Natural killer cell (primary cell): ENCODE results near the gene SLC2A11. TPM values are rescaled to one million over a fixed set of nuclear protein-coding genes. Genes with fewer than 3 reads are reported as not detected.

Experiments
- ATAC-seq, 3 donors: fragments of 150-1000 bp in 2 of 3; fragments of 200-7000 bp in 1 of 3; cut with Tn5 transposase; 1 replicate in 1 of 3; 2 replicates in 2 of 3; pipeline ENCODE4 v1.10.0; 2021; ENCODE audit warnings: mild to moderate bottlenecking in 2 of 3, moderate library complexity in 2 of 3
- DNase-seq, 2 donors: peaks; one replicate each; pipeline versions ENCODE4 v3.0.0 to v3.0.0-alpha.2; 2013 to 2021; ENCODE audit warnings: mixed read lengths in 1 of 2
- H3K27ac ChIP-seq: one replicate; pipeline ENCODE4 v1.5.1; 2013; ENCODE audit warnings: mild to moderate bottlenecking, low read length
- H3K27me3 ChIP-seq: one replicate; pipeline ENCODE4 v1.6.1; 2013; ENCODE audit warnings: low read length; ENCODE audit not compliant: control insufficient read depth, insufficient read depth
- H3K36me3 ChIP-seq: one replicate; pipeline ENCODE4 v1.6.1; 2013; ENCODE audit warnings: low read length; ENCODE audit not compliant: control insufficient read depth, insufficient read depth
- H3K4me1 ChIP-seq: one replicate; pipeline ENCODE4 v1.6.1; 2013; ENCODE audit warnings: low read length; ENCODE audit not compliant: control insufficient read depth, insufficient read depth
- H3K4me3 ChIP-seq: one replicate; pipeline ENCODE4 v1.5.1; 2013; ENCODE audit warnings: low read length
- H3K9me3 ChIP-seq: one replicate; pipeline ENCODE4 v1.6.1; 2013; ENCODE audit warnings: low read length; ENCODE audit not compliant: control insufficient read depth, insufficient read depth
- H3K27ac Mint-ChIP-seq, 2 donors: one replicate each; pipeline ENCODE4 v1.8.0; 2022; ENCODE audit warnings: mild to moderate bottlenecking in 2 of 2, mixed read lengths in 2 of 2, moderate library complexity in 1 of 2
- H3K27me3 Mint-ChIP-seq, 2 donors: one replicate each; pipeline ENCODE4 v1.8.0; 2022; ENCODE audit warnings: low read depth in 2 of 2, mixed read lengths in 2 of 2
- H3K36me3 Mint-ChIP-seq: one replicate; pipeline ENCODE4 v1.8.0; 2022; ENCODE audit warnings: mixed read lengths
- H3K4me1 Mint-ChIP-seq, 2 donors: one replicate each; pipeline ENCODE4 v1.8.0; 2022; ENCODE audit warnings: mixed read lengths in 2 of 2
- H3K4me3 Mint-ChIP-seq: one replicate; pipeline ENCODE4 v1.8.0; 2022; ENCODE audit warnings: mild to moderate bottlenecking, moderate library complexity, mixed read lengths
- H3K9me3 Mint-ChIP-seq, 2 donors: one replicate each; pipeline ENCODE4 v1.8.0; 2022; ENCODE audit warnings: mixed read lengths in 2 of 2
- WGBS: methylation state at CpG from one replicate; pipeline ENCODE4 v1.1.7; 2013; ENCODE audit warnings: missing lambda C conversion rate; ENCODE audit not compliant: insufficient coverage; 5-methylcytosine and 5-hydroxymethylcytosine counted together
- intact Hi-C: fragments of 100-400 bp; cut with micrococcal nuclease; formaldehyde crosslinking; loops from one replicate; pipeline ENCODE4 v1.14.2; 2022
- total RNA-seq, 4 donors: library from RNA; stranded (reverse); fragments of 120-200 nt in 1 of 4; gene quantifications; one replicate each; pipeline versions ENCODE4 v1.2.3 to v1.2.4, GENCODE V29; 2013 to 2022
- TF ChIP-seq, protein P1 (sequence below): fragments of 200-600 bp; IDR thresholded peaks from one replicate; pipeline ENCODE4 v1.8.0; 2022; ENCODE audit warnings: antibody characterized with exemption

The SLC2A11 gene
- total RNA-seq, 3 donors from 2014 or later (not counting 1 experiment from before 2014, with no cell fraction given) = 9.2 to 14.1 (median 11.8) TPM

DNA sequence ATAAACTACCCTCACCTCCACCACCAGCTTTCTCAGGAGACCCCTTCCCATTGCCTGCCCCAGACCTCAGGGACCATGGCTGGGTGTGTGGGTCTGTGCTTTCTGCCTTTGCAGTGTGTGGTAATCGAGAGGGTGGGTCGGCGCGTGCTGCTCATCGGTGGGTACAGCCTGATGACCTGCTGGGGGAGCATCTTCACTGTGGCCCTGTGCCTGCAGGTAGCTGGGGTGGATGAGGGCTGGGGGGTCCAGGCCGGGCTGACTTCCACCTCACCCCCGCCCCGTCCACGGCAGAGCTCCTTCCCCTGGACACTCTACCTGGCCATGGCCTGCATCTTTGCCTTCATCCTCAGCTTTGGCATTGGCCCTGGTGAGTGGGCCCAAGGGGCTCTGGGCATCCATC is 26.0 kb downstream of the SLC2A11 start:
- intact Hi-C loops = no loop called here
- H3K36me3 Mint-ChIP-seq = no peaks in the 10 kb centered on the region
- no peak overlapping the region for H3K4me3 Mint-ChIP-seq
- no peaks in the 10 kb centered on the region for H3K4me1 Mint-ChIP-seq
- TF ChIP-seq, protein P1, sequence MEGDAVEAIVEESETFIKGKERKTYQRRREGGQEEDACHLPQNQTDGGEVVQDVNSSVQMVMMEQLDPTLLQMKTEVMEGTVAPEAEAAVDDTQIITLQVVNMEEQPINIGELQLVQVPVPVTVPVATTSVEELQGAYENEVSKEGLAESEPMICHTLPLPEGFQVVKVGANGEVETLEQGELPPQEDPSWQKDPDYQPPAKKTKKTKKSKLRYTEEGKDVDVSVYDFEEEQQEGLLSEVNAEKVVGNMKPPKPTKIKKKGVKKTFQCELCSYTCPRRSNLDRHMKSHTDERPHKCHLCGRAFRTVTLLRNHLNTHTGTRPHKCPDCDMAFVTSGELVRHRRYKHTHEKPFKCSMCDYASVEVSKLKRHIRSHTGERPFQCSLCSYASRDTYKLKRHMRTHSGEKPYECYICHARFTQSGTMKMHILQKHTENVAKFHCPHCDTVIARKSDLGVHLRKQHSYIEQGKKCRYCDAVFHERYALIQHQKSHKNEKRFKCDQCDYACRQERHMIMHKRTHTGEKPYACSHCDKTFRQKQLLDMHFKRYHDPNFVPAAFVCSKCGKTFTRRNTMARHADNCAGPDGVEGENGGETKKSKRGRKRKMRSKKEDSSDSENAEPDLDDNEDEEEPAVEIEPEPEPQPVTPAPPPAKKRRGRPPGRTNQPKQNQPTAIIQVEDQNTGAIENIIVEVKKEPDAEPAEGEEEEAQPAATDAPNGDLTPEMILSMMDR = no peak
- whole genome bisulfite sequencing = 96% methylated on average over 9 of the region's 9 CpGs
- no peaks in the 10 kb centered on the region for H3K4me1 ChIP-seq
- peaks cover 6% of the 10 kb centered on the region for H3K36me3 ChIP-seq
- ATAC-seq (peak in 1 of 3 donors; percentile 32), DNase-seq (no peak)
- H3K9me3 Mint-ChIP-seq = no peaks in the 10 kb centered on the region
- no peak overlapping the region for H3K27ac Mint-ChIP-seq
- no peaks in the 10 kb centered on the region for H3K27me3 ChIP-seq
- H3K27ac ChIP-seq = no peak overlapping the region
- no peaks in the 10 kb centered on the region for H3K9me3 ChIP-seq
- no peaks in the 10 kb centered on the region for H3K27me3 Mint-ChIP-seq
- H3K4me3 ChIP-seq = no peak overlapping the region

DNA sequence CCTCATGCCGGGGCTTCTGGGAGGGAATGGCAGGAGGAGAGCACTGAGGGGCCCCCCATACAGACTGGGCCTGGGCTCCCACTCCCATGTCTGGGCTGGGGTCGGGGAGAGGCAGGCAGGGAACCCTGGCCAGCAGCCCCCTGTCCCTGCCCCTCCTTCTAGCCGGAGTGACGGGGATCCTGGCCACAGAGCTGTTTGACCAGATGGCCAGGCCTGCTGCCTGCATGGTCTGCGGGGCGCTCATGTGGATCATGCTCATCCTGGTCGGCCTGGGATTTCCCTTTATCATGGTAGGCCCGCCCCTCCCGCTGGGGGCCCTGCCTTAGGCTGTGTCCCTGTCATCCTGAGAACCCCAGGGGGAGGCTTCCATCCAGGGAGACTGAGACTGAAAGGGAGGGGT is 26.5 kb downstream of the SLC2A11 start:
- H3K4me3 Mint-ChIP-seq = no peak overlapping the region
- H3K9me3 Mint-ChIP-seq = no peaks in the 10 kb centered on the region

DNA sequence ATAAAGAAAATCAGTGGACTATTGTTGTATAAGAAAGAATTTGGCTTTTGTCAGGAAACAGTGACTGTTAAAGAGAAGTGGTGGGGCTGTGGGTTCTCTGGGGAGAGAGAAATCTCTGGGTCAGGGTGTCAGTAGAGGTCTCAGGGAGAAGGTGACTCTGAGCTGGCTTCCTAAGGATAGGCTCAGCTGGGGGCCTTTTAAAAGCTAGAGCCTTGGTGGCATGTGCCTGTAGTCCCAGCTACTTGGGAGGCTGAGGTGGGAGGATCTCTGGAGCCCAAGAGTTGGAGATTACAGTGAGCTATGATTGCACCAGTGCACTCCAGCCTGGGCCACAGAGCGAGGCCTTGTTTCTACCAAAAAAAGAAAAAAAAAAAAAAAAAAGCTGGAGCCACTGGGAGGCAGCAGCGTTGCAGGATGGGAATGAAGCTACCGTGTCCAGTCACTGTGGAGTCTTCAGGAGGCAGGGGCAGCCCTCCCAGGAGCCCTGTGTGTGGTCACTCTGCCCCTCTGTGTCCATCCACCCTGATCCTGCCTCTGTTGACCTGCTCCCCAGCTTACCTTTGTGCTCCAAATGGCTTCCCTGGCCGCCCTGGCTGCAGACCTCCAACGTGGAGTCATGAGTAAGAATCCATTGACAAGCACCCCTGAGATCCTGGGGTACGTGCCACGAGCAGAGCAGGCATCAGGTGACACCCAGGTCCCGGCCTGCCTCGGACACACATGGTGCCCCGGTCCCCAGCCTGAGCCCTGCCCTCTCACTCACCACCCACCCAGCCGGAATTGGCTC is 31.1 kb downstream of the SLC2A11 start:
- Histone ChIP-seq H3K27ac (no peak overlapping the region), H3K4me3 (no peak overlapping the region), H3K9me3 (no peaks in the 10 kb centered on the region), H3K27me3 (no peaks in the 10 kb centered on the region), H3K36me3 (peaks cover 4% of the 10 kb centered on the region), H3K4me1 (peaks cover 6% of the 10 kb centered on the region)
- DNase-seq (no peak), ATAC-seq (no peak)
- no peaks in the 10 kb centered on the region for H3K27me3 Mint-ChIP-seq
- H3K4me1 Mint-ChIP-seq = peaks cover 12 to 17% of the 10 kb centered on the region in 2 donors
- no peak overlapping the region for H3K27ac Mint-ChIP-seq
- 92% methylated on average over 11 of the region's 11 CpGs for WGBS
- no peaks in the 10 kb centered on the region for H3K9me3 Mint-ChIP-seq
- intact Hi-C loops = no loop called here
- H3K36me3 Mint-ChIP-seq = no peaks in the 10 kb centered on the region
- TF ChIP-seq, protein P1 = no peak
- no peak overlapping the region for H3K4me3 Mint-ChIP-seq

More for the DNA sequence above, 26.5 kb downstream of the SLC2A11 start:
- no peak for DNase-seq
- Histone ChIP-seq H3K4me1 (no peaks in the 10 kb centered on the region), H3K27ac (no peak overlapping the region), H3K9me3 (no peaks in the 10 kb centered on the region), H3K4me3 (no peak overlapping the region), H3K27me3 (no peaks in the 10 kb centered on the region), H3K36me3 (peaks cover 6% of the 10 kb centered on the region)
- WGBS = 97% methylated on average over 9 of the region's 9 CpGs
- Mint-ChIP-seq H3K27me3 (no peaks in the 10 kb centered on the region), H3K36me3 (no peaks in the 10 kb centered on the region), H3K4me1 (no peaks in the 10 kb centered on the region), H3K27ac (no peak overlapping the region)
- ATAC-seq = peak in 1 of 3 donors; percentile 14
- intact Hi-C loops = no loop called here
- TF ChIP-seq, protein P1 = no peak

DNA sequence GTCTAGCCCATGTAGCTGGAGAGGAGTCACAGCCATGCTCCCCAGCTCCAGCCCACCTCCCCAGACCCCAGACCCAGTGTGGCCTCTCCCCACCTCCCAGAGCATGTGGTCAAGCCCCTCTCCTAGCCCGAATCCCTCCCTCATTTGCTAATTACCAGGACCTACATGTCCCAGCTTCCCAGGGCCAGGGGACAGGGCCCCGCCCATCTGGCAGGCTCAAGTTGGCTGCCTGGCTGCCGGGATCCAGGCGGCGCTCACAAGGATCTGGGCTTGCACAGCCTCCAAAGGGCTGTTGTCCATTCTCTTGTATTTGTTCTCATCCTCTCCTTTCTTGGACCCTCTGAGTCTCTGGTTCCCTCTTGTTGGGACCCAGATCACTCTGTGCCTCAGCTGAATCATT is 31.9 kb downstream of the SLC2A11 start:
- Mint-ChIP-seq H3K4me1 (peaks cover 14 to 25% of the 10 kb centered on the region in 2 donors), H3K36me3 (no peaks in the 10 kb centered on the region), H3K27me3 (no peaks in the 10 kb centered on the region), H3K9me3 (no peaks in the 10 kb centered on the region), H3K27ac (no peak overlapping the region), H3K4me3 (no peak overlapping the region)
- intact Hi-C loops = no loop called here
- DNase-seq (no peak), ATAC-seq (no peak)
- WGBS = 89% methylated on average over 5 of the region's 5 CpGs
- no peaks in the 10 kb centered on the region for H3K27me3 ChIP-seq
- no peak overlapping the region for H3K27ac ChIP-seq
- no peaks in the 10 kb centered on the region for H3K36me3 ChIP-seq
- TF ChIP-seq, protein P1 = no peak
- no peak overlapping the region for H3K4me3 ChIP-seq
- H3K4me1 ChIP-seq = peaks cover 8% of the 10 kb centered on the region
- no peaks in the 10 kb centered on the region for H3K9me3 ChIP-seq
